A673 (cell line): ENCODE results near the gene HSD11B2. TPM values are rescaled to one million over a fixed set of nuclear protein-coding genes. Genes with fewer than 3 reads are reported as not detected.

ENCODE experiments used
- BruUV-seq: library from RNA; stranded (reverse); fragments of 400-500 nt; replicated peaks from 2 replicates; lab custom pipeline; 2021; lab: Mats Ljungman, UMichigan
- CTCF ChIA-PET: fragments of 300-600 bp; sonication (Branson Sonifier 250); formaldehyde crosslinking; loops from one replicate; lab custom pipeline; 2022; ENCODE audit warnings: antibody characterized with exemption; lab: Charles Lee
- POLR2A ChIA-PET: fragments of 300-600 bp; sonication (Branson Sonifier 250); formaldehyde crosslinking; loops from one replicate; lab custom pipeline; 2022; ENCODE audit warnings: antibody characterized with exemption; ENCODE audit not compliant: low non-redundant PET; lab: Charles Lee
- DNase-seq: peaks from one replicate; pipeline ENCODE4 v3.0.0-alpha.2; 2015; ENCODE audit warnings: low spot score
- H3K27ac ChIP-seq: fragments of 200-600 bp; sonication (generic); 2 replicates; pipeline ENCODE4 v1.5.1; 2016; ENCODE audit warnings: mixed run types, low read depth, mild to moderate bottlenecking, mixed read lengths, antibody characterized with exemption, low read length; ENCODE audit not compliant: poor library complexity, severe bottlenecking
- H3K27me3 ChIP-seq: fragments of 200-600 bp; sonication (generic); replicated peaks from 2 replicates; pipeline ENCODE4 v1.6.1; 2017; ENCODE audit warnings: mixed run types, low read depth, mild to moderate bottlenecking, mixed read lengths, antibody characterized with exemption, low read length; ENCODE audit not compliant: insufficient read depth, poor library complexity
- H3K36me3 ChIP-seq: fragments of 200-600 bp; sonication (generic); 2 replicates; pipeline ENCODE4 v1.6.1; 2016; ENCODE audit warnings: mixed run types, mild to moderate bottlenecking, mixed read lengths, antibody characterized with exemption, low read length; ENCODE audit not compliant: insufficient read depth, poor library complexity, severe bottlenecking
- H3K4me1 ChIP-seq: fragments of 200-600 bp; sonication (generic); 2 replicates; pipeline ENCODE4 v1.6.1; 2017; ENCODE audit warnings: mixed run types, mild to moderate bottlenecking, mixed read lengths, antibody characterized with exemption, low read length; ENCODE audit not compliant: insufficient read depth, poor library complexity, severe bottlenecking
- H3K4me3 ChIP-seq: fragments of 200-600 bp; sonication (generic); 2 replicates; pipeline ENCODE4 v1.5.1; 2016; ENCODE audit warnings: low read depth, mixed run types, mild to moderate bottlenecking, mixed read lengths, low read length; ENCODE audit not compliant: poor library complexity, severe bottlenecking
- H3K9me3 ChIP-seq: fragments of 200-600 bp; sonication (generic); 2 replicates; pipeline ENCODE4 v1.6.1; 2016; ENCODE audit warnings: mixed run types, low read depth, mild to moderate bottlenecking, mixed read lengths, antibody characterized with exemption, low read length; ENCODE audit not compliant: poor library complexity, severe bottlenecking
- CTCF ChIP-seq: fragments of 300-800, 200-600 bp; sonication (generic); conservative IDR thresholded peaks from 2 replicates; pipeline ENCODE4 v1.5.1; 2017; ENCODE audit warnings: low read depth, mild to moderate bottlenecking, antibody characterized with exemption, low read length, moderate library complexity, mixed read lengths
- EZH2 ChIP-seq: fragments of 200-600 bp; sonication (generic); IDR thresholded peaks from 2 replicates; pipeline ENCODE4 v1.6.1; 2017; ENCODE audit warnings: borderline replicate concordance, low read depth, mild to moderate bottlenecking, mixed read lengths, antibody characterized with exemption, low read length; ENCODE audit not compliant: poor library complexity, severe bottlenecking
- intact Hi-C: fragments of 100-400 bp; cut with micrococcal nuclease; formaldehyde crosslinking; loops from one replicate; pipeline ENCODE4 v1.10.0; 2022; ENCODE audit not compliant: unreplicated experiment
- total RNA-seq: library from RNA; stranded (reverse); gene quantifications from 2 replicates; pipeline ENCODE4 v1.2.3, GENCODE V29; 2021

HSD11B2 gene
- total RNA-seq, 1 experiment from 2014 or later, result 2.3 TPM

- no peak for TF ChIP-seq CTCF
- TF ChIP-seq EZH2, result no peak
These were observed 32.9 kb upstream of the HSD11B2 start for GRCh38 chr16:67397812-67398545.

GRCh38 chr16:67398546-67399217, 32.2 kb upstream of the HSD11B2 start:
- BruUV-seq, result no TSS peak
- H3K4me3 ChIP-seq, result no peak overlapping the region

More at GRCh38 chr16:67397812-67398545, 32.9 kb upstream of the HSD11B2 start:
- CTCF ChIA-PET, result interaction anchor here (0.7 to 1.7 kb wide), 2 partner anchors 137 to 413 kb away, joined by 5 to 6 read pairs; no protein-coding TSS in a partner anchor
- no peaks in the 10 kb centered on the region for H3K36me3 ChIP-seq
- DNase-seq, result no peak
- POLR2A ChIA-PET, result interaction anchor here (0.7 kb wide), 1 partner anchor 343 kb away, joined by 3 read pairs; no protein-coding TSS in a partner anchor
- H3K4me3 ChIP-seq, result no peak overlapping the region
- peaks cover 8% of the 10 kb centered on the region for H3K27me3 ChIP-seq
- BruUV-seq, result no TSS peak
- intact Hi-C loops, result loop anchor here (5.0 kb wide), 1 partner anchor 446 kb away; no protein-coding TSS in a partner anchor
- peaks cover 14% of the 10 kb centered on the region for H3K4me1 ChIP-seq
- H3K27ac ChIP-seq, result no peak overlapping the region
- H3K9me3 ChIP-seq, result no peaks in the 10 kb centered on the region

More at GRCh38 chr16:67398546-67399217, 32.2 kb upstream of the HSD11B2 start:
- no peak for DNase-seq
- Histone ChIP-seq H3K9me3 (no peaks in the 10 kb centered on the region), H3K4me1 (peaks cover 10% of the 10 kb centered on the region), H3K36me3 (no peaks in the 10 kb centered on the region), H3K27ac (no peak overlapping the region), H3K27me3 (peaks cover 6% of the 10 kb centered on the region)
- TF ChIP-seq EZH2 (no peak), CTCF (no peak)
- intact Hi-C loops, result loop anchor here (5.0 kb wide), 1 partner anchor 446 kb away; no protein-coding TSS in a partner anchor
- CTCF ChIA-PET, result interaction anchor here (0.7 to 1.7 kb wide), 3 partner anchors 138 to 413 kb away, joined by 3 to 6 read pairs (median 5); no protein-coding TSS in a partner anchor
- POLR2A ChIA-PET, result interaction anchor here (0.7 kb wide), 1 partner anchor 342 kb away, joined by 3 read pairs; no protein-coding TSS in a partner anchor
